Measurements from ENCODE around the gene AGXT. TPM values are rescaled to one million over a fixed set of nuclear protein-coding genes. Genes with fewer than 3 reads are reported as not detected.

The AGXT gene
- total RNA-seq, 4 donors from 2014 or later: not detected

DNA sequence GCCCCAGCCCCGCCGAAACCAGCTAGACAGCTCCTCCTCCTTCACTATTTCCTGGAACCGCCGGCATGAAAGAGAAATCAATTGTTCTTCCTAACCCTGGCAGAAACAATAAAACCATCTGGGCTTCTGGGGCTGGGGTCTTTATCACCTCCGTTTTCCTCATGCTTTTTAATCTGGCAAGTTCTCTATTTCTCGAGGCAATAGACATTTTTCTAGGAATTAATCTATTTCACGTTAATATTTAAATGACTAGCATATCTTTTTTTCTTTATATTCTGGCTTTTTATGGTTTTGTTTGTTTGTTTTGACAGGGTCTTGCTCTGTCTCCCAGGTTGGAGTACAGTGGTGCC, 47.2 kb upstream of the AGXT start:
- ATAC-seq: no peak
- Histone ChIP-seq H3K27ac (no peak overlapping the region), H3K4me1 (peaks cover 0 to 30% (median 18%) of the 10 kb centered on the region in 3 donors), H3K4me3 (no peak overlapping the region), H3K9me3 (peaks cover 0 to 17% (median 0%) of the 10 kb centered on the region in 3 donors), H3K36me3 (no peaks in the 10 kb centered on the region), H3K27me3 (peaks cover 100% of the 10 kb centered on the region)
- WGBS, 2 donors (ENCODE audit: low coverage in 1 of 2): 24 to 34% methylated on average over 5 to 7 of the region's 7 CpGs
- TF ChIP-seq POLR2AphosphoS5 (IDR thresholded peaks at IDR 0.05) (no peak), CTCF (IDR thresholded peaks at IDR 0.05) (no peak), EP300 (IDR thresholded peaks at IDR 0.05) (no peak), POLR2A (IDR thresholded peaks at IDR 0.05) (no peak)

GRCh38 chr2:240822280-240822847, 46.3 kb upstream of the AGXT start:
- Histone ChIP-seq H3K36me3 (no peaks in the 10 kb centered on the region), H3K4me1 (peaks cover 0 to 30% (median 18%) of the 10 kb centered on the region in 3 donors), H3K27me3 (peaks cover 100% of the 10 kb centered on the region), H3K4me3 (no peak overlapping the region), H3K27ac (no peak overlapping the region), H3K9me3 (peaks cover 0 to 17% (median 0%) of the 10 kb centered on the region in 3 donors)
- no peak for ATAC-seq
- WGBS, 2 donors (ENCODE audit: low coverage in 1 of 2): 69 to 86% methylated on average over 2 to 4 of the region's 4 CpGs
- TF ChIP-seq POLR2A (IDR thresholded peaks at IDR 0.05) (no peak), CTCF (IDR thresholded peaks at IDR 0.05) (no peak), EP300 (IDR thresholded peaks at IDR 0.05) (no peak), POLR2AphosphoS5 (IDR thresholded peaks at IDR 0.05) (no peak)

GRCh38 chr2:240823449-240824336, 44.9 kb upstream of the AGXT start:
- peaks cover 0 to 17% (median 0%) of the 10 kb centered on the region in 3 donors for H3K9me3 ChIP-seq
- H3K27me3 ChIP-seq: peaks cover 100% of the 10 kb centered on the region
- no peak for ATAC-seq
- peaks cover 0 to 26% (median 18%) of the 10 kb centered on the region in 3 donors for H3K4me1 ChIP-seq
- no peak overlapping the region for H3K27ac ChIP-seq
- TF ChIP-seq POLR2A (IDR thresholded peaks at IDR 0.05): no peak
- no peak for TF ChIP-seq EP300 (IDR thresholded peaks at IDR 0.05)
- WGBS, 2 donors (ENCODE audit: low coverage in 1 of 2): 76 to 92% methylated on average over 5 to 7 of the region's 15 CpGs
- no peaks in the 10 kb centered on the region for H3K36me3 ChIP-seq
- no peak overlapping the region for H3K4me3 ChIP-seq

DNA sequence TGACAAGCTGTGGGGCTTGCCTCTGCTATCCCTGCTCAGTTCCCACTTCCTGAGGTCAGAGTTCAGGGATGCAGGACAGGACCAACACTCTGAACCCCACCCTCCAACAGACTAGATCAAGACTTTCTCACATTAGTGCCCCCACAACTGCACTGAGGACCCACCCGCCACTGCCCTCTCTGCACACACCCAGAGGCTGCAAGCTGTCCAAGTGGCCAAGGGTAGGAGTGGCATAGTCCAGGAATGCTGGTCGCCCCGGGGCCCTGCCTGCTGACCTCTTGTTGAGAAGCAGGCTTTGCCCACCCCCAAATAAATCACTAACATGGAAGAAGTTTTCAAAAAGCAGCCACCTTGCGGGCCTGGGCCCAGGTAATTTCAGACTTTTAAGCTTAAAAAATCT, 43.1 kb upstream of the AGXT start:
- Histone ChIP-seq H3K4me3 (no peak overlapping the region), H3K9me3 (peaks cover 0 to 17% (median 0%) of the 10 kb centered on the region in 3 donors), H3K27ac (no peak overlapping the region), H3K4me1 (peaks cover 0 to 9% (median 4%) of the 10 kb centered on the region in 3 donors), H3K27me3 (peaks cover 98% of the 10 kb centered on the region), H3K36me3 (no peaks in the 10 kb centered on the region)
- ATAC-seq: no peak
- TF ChIP-seq EP300 (IDR thresholded peaks at IDR 0.05): no peak
- TF ChIP-seq POLR2AphosphoS5 (IDR thresholded peaks at IDR 0.05): no peak
- no peak for TF ChIP-seq CTCF (IDR thresholded peaks at IDR 0.05)
- TF ChIP-seq POLR2A (IDR thresholded peaks at IDR 0.05): no peak
- 100% methylated on average over 1 of the region's 4 CpGs; no CpG with 5 or more reads in 1 of the 2 donors for WGBS, 2 donors (ENCODE audit: low coverage in 1 of 2)

DNA sequence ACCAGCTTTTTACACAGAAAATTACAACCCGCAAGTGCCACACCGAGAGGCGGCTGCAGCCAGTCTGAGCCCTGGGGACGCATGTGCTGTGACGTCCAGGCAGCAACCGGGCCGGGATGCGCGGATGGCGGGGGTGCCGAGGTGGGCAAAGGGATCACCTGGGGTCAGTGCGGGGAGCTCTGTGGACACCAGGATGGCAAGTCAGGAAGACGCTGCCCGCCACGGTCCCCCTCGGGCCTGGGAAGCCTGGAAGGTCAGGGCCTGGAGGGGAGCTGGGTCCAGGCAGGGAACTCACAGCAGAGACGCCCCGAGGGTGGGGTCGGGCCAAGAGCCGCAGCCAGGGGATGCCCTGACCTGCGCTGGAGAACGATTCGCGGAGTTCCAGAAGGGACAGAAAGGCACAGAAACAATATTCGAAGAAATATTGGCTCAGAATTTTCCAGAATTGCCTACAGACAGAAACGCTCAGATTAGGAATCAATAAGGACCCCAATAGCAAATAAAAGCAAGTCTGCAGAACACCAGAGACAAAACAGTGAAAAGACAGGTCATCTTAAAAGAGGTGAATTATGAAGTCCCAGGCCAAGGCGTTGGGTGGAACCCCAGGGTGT, 36.9 kb upstream of the AGXT start:
- no peak for TF ChIP-seq EP300 (IDR thresholded peaks at IDR 0.05)
- TF ChIP-seq CTCF (IDR thresholded peaks at IDR 0.05): no peak
- no peak for TF ChIP-seq POLR2AphosphoS5 (IDR thresholded peaks at IDR 0.05)
- TF ChIP-seq POLR2A (IDR thresholded peaks at IDR 0.05): no peak
- H3K27me3 ChIP-seq: peaks cover 37% of the 10 kb centered on the region
- peak overlapping the region; percentile 4 to 43 for H3K4me3 ChIP-seq
- peaks cover 0 to 19% (median 6%) of the 10 kb centered on the region in 3 donors for H3K4me1 ChIP-seq
- WGBS, 2 donors (ENCODE audit: low coverage in 1 of 2): 7% methylated on average over 17 to 21 of the region's 27 CpGs
- no peak for ATAC-seq
- no peaks in the 10 kb centered on the region for H3K36me3 ChIP-seq
- H3K27ac ChIP-seq: no peak overlapping the region
- no peaks in the 10 kb centered on the region for H3K9me3 ChIP-seq
